HepG2 (cell line): ENCODE results near the gene TXNIP. TPM values are rescaled to one million over a fixed set of nuclear protein-coding genes. Genes with fewer than 3 reads are reported as not detected.
A peak's percentile ranks its signal among the peaks of the same experiment; 100 is the strongest.

Experiments
- CHD2 ChIP-seq: IDR thresholded peaks from 2 replicates; pipeline ENCODE4 v1.6.1; 2011; ENCODE audit warnings: low read depth, low read length, improper control_type of control experiment
- CHD4 ChIP-seq: fragments of 200-600 bp; sonication (generic); IDR thresholded peaks from 2 replicates; pipeline ENCODE4 v1.7.0; 2017; ENCODE audit warnings: mild to moderate bottlenecking, low read length, borderline replicate concordance
- DPF2 ChIP-seq: sonication (generic); formaldehyde crosslinking; IDR thresholded peaks from 2 replicates; pipeline ENCODE4 v1.4.0; 2020; ENCODE audit warnings: mild to moderate bottlenecking, low read depth, missing genetic modification reagents, borderline replicate concordance
- EED ChIP-seq: sonication (generic); formaldehyde crosslinking; IDR thresholded peaks from 2 replicates; pipeline ENCODE4 v1.5.0; 2020; ENCODE audit warnings: mild to moderate bottlenecking, missing genetic modification reagents
- FOSL2 ChIP-seq: sonication (generic); formaldehyde crosslinking; IDR thresholded peaks from 2 replicates; pipeline ENCODE4 v1.4.0; 2020; ENCODE audit warnings: missing genetic modification reagents
- KDM6A ChIP-seq: IDR thresholded peaks from 2 replicates; pipeline ENCODE4 v1.6.1; 2016; ENCODE audit warnings: low read depth
- NCOA2 ChIP-seq: sonication (generic); formaldehyde crosslinking; IDR thresholded peaks from 2 replicates; pipeline ENCODE4 v1.8.0; 2022; ENCODE audit warnings: inconsistent platforms
- PHF21A ChIP-seq: sonication (generic); formaldehyde crosslinking; IDR thresholded peaks from 2 replicates; pipeline ENCODE4 v1.5.0; 2020; ENCODE audit warnings: mild to moderate bottlenecking, missing genetic modification reagents
- RFXANK ChIP-seq: IDR thresholded peaks from 2 replicates; pipeline ENCODE4 v1.6.1; 2016
- TGIF2 ChIP-seq: IDR thresholded peaks from 2 replicates; pipeline ENCODE4 v1.6.1; 2016; ENCODE audit warnings: control low read depth, missing compliant biosample characterization
- ZNF737 ChIP-seq: sonication (generic); formaldehyde crosslinking; IDR thresholded peaks from 2 replicates; pipeline ENCODE4 v1.5.0; 2020; ENCODE audit warnings: missing genetic modification reagents, mild to moderate bottlenecking, borderline replicate concordance
- ZSCAN9 ChIP-seq: IDR thresholded peaks from 2 replicates; pipeline ENCODE4 v1.6.1; 2016; ENCODE audit warnings: borderline replicate concordance
- polyA plus RNA-seq, 8 experiments: library from polyadenylated mRNA; depleted of rRNA in 3 of 8; stranded (reverse) in 7 of 8; unstranded in 1 of 8; fragments of >200 nt; fragmentation: Illumina TruSeq in 4 of 8; extraction: Trizol in 4 of 8; gene quantifications; 2 replicates each; pipeline versions ENCODE4 v1.2.1 to v1.2.3, GENCODE V29; 2011 to 2016; ENCODE audit warnings: low read depth in 4 of 8, missing spikeins in 1 of 8, mixed read lengths in 1 of 8; ENCODE audit not compliant: insufficient read depth in 1 of 8
- total RNA-seq, 5 experiments: library from RNA; depleted of rRNA; stranded (reverse); fragments of >200 nt; fragmentation: Illumina TruSeq; extraction: Trizol; gene quantifications; 2 replicates each; pipeline ENCODE4 v1.2.3, GENCODE V29; 2016; ENCODE audit warnings: low read depth in 1 of 5
- TF ChIP-seq, protein P1 (sequence below): sonication (generic); formaldehyde crosslinking; IDR thresholded peaks from 2 replicates; pipeline ENCODE4 v1.5.0; 2020; ENCODE audit warnings: missing genetic modification reagents
- TF ChIP-seq, protein P2 (sequence below): IDR thresholded peaks from 2 replicates; pipeline ENCODE4 v1.4.0; 2020; ENCODE audit warnings: mild to moderate bottlenecking, missing genetic modification reagents
- TF ChIP-seq, protein P3 (sequence below): sonication (generic); formaldehyde crosslinking; IDR thresholded peaks from 2 replicates; pipeline ENCODE4 v1.4.0; 2020; ENCODE audit warnings: low read depth, missing genetic modification reagents
- TF ChIP-seq, protein P4 (sequence below): sonication (generic); formaldehyde crosslinking; conservative IDR thresholded peaks from 2 replicates; pipeline ENCODE4 v1.4.0; 2020; ENCODE audit warnings: mild to moderate bottlenecking, missing genetic modification reagents, moderate library complexity
- TF ChIP-seq, protein P5 (sequence below): IDR thresholded peaks from 2 replicates; pipeline ENCODE4 v1.6.1; 2016

TXNIP gene
- total and polyA plus RNA-seq, 2 of the 13 experiments (the other 11 are each of a cell fraction or from before 2014, with no cell fraction given) = 24.4 to 237 TPM

DNA sequence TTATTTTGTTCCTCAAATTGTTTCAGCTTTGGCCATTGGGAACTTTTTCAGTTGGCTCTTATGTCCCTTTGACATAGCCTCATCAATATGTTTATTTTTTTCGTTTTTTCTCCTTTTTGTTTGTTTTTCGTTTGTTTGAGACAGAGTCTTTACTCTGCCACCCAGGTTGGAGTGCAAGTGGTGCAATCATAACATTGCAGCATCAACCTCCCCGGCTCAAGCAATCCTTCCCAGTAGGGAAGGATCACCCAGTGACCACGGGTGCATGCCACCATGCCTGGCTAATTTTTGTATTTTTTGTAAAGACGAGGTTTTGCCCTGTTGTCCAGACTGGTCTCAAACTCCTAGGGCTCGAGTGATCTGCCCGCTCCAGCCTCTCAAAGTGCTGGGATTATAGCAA, 23.8 kb downstream of the TXNIP start (continued):
- TF ChIP-seq, protein P1, sequence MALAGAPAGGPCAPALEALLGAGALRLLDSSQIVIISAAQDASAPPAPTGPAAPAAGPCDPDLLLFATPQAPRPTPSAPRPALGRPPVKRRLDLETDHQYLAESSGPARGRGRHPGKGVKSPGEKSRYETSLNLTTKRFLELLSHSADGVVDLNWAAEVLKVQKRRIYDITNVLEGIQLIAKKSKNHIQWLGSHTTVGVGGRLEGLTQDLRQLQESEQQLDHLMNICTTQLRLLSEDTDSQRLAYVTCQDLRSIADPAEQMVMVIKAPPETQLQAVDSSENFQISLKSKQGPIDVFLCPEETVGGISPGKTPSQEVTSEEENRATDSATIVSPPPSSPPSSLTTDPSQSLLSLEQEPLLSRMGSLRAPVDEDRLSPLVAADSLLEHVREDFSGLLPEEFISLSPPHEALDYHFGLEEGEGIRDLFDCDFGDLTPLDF (CRISPR knock-in tag) = no peak
- no peak for TF ChIP-seq EED (CRISPR knock-in tag)
- TF ChIP-seq, protein P2, sequence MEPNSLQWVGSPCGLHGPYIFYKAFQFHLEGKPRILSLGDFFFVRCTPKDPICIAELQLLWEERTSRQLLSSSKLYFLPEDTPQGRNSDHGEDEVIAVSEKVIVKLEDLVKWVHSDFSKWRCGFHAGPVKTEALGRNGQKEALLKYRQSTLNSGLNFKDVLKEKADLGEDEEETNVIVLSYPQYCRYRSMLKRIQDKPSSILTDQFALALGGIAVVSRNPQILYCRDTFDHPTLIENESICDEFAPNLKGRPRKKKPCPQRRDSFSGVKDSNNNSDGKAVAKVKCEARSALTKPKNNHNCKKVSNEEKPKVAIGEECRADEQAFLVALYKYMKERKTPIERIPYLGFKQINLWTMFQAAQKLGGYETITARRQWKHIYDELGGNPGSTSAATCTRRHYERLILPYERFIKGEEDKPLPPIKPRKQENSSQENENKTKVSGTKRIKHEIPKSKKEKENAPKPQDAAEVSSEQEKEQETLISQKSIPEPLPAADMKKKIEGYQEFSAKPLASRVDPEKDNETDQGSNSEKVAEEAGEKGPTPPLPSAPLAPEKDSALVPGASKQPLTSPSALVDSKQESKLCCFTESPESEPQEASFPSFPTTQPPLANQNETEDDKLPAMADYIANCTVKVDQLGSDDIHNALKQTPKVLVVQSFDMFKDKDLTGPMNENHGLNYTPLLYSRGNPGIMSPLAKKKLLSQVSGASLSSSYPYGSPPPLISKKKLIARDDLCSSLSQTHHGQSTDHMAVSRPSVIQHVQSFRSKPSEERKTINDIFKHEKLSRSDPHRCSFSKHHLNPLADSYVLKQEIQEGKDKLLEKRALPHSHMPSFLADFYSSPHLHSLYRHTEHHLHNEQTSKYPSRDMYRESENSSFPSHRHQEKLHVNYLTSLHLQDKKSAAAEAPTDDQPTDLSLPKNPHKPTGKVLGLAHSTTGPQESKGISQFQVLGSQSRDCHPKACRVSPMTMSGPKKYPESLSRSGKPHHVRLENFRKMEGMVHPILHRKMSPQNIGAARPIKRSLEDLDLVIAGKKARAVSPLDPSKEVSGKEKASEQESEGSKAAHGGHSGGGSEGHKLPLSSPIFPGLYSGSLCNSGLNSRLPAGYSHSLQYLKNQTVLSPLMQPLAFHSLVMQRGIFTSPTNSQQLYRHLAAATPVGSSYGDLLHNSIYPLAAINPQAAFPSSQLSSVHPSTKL (CRISPR knock-in tag) = peak; percentile 70
- TF ChIP-seq DPF2 = 0 out of 2 replicates have a peak, but pooled peaks have one; percentile 60
- peak; percentile 56; the same call in 1 of the 2 replicates for TF ChIP-seq ZSCAN9 (CRISPR knock-in tag)
- no peak for TF ChIP-seq ZNF737 (CRISPR knock-in tag)
- TF ChIP-seq, protein P3, sequence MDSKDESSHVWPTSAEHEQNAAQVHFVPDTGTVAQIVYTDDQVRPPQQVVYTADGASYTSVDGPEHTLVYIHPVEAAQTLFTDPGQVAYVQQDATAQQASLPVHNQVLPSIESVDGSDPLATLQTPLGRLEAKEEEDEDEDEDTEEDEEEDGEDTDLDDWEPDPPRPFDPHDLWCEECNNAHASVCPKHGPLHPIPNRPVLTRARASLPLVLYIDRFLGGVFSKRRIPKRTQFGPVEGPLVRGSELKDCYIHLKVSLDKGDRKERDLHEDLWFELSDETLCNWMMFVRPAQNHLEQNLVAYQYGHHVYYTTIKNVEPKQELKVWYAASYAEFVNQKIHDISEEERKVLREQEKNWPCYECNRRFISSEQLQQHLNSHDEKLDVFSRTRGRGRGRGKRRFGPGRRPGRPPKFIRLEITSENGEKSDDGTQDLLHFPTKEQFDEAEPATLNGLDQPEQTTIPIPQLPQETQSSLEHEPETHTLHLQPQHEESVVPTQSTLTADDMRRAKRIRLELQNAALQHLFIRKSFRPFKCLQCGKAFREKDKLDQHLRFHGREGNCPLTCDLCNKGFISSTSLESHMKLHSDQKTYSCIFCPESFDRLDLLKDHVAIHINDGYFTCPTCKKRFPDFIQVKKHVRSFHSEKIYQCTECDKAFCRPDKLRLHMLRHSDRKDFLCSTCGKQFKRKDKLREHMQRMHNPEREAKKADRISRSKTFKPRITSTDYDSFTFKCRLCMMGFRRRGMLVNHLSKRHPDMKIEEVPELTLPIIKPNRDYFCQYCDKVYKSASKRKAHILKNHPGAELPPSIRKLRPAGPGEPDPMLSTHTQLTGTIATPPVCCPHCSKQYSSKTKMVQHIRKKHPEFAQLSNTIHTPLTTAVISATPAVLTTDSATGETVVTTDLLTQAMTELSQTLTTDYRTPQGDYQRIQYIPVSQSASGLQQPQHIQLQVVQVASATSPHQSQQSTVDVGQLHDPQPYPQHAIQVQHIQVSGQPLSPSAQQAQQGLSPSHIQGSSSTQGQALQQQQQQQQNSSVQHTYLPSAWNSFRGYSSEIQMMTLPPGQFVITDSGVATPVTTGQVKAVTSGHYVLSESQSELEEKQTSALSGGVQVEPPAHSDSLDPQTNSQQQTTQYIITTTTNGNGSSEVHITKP (CRISPR knock-in tag) = no peak
- TF ChIP-seq KDM6A = peak; percentile 36; the same call in 1 of the 2 replicates
- TF ChIP-seq, protein P4, sequence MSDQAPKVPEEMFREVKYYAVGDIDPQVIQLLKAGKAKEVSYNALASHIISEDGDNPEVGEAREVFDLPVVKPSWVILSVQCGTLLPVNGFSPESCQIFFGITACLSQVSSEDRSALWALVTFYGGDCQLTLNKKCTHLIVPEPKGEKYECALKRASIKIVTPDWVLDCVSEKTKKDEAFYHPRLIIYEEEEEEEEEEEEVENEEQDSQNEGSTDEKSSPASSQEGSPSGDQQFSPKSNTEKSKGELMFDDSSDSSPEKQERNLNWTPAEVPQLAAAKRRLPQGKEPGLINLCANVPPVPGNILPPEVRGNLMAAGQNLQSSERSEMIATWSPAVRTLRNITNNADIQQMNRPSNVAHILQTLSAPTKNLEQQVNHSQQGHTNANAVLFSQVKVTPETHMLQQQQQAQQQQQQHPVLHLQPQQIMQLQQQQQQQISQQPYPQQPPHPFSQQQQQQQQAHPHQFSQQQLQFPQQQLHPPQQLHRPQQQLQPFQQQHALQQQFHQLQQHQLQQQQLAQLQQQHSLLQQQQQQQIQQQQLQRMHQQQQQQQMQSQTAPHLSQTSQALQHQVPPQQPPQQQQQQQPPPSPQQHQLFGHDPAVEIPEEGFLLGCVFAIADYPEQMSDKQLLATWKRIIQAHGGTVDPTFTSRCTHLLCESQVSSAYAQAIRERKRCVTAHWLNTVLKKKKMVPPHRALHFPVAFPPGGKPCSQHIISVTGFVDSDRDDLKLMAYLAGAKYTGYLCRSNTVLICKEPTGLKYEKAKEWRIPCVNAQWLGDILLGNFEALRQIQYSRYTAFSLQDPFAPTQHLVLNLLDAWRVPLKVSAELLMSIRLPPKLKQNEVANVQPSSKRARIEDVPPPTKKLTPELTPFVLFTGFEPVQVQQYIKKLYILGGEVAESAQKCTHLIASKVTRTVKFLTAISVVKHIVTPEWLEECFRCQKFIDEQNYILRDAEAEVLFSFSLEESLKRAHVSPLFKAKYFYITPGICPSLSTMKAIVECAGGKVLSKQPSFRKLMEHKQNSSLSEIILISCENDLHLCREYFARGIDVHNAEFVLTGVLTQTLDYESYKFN = peak; percentile 65
- no peak for TF ChIP-seq CHD2
- no peak for TF ChIP-seq RFXANK (CRISPR knock-in tag)
- 0 out of 2 replicates have a peak, but pooled peaks have one; percentile 31 for TF ChIP-seq PHF21A
- TF ChIP-seq, protein P5, sequence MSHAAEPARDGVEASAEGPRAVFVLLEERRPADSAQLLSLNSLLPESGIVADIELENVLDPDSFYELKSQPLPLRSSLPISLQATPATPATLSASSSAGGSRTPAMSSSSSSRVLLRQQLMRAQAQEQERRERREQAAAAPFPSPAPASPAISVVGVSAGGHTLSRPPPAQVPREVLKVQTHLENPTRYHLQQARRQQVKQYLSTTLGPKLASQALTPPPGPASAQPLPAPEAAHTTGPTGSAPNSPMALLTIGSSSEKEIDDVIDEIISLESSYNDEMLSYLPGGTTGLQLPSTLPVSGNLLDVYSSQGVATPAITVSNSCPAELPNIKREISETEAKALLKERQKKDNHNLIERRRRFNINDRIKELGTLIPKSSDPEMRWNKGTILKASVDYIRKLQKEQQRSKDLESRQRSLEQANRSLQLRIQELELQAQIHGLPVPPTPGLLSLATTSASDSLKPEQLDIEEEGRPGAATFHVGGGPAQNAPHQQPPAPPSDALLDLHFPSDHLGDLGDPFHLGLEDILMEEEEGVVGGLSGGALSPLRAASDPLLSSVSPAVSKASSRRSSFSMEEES = no peak
- TF ChIP-seq CHD4 = no peak
- TF ChIP-seq FOSL2 = peak; percentile 53; the same call in 1 of the 2 replicates
- peak; percentile 76 for TF ChIP-seq NCOA2 (CRISPR knock-in tag)
- no peak for TF ChIP-seq TGIF2 (CRISPR knock-in tag)
